C4-2B (cell line): ENCODE results near the gene RNASEH2A.

Experiments
- CTCF ChIP-seq: fragments of 450-650 bp; conservative IDR thresholded peaks from 2 replicates; pipeline ENCODE4 v1.5.1; 2017; ENCODE audit warnings: mild to moderate bottlenecking
- ZFX ChIP-seq: fragments of 450-650 bp; IDR thresholded peaks from 2 replicates; pipeline ENCODE4 v1.6.1; 2017

- no peak for TF ChIP-seq CTCF
- no peak for TF ChIP-seq ZFX
Observed at GRCh38 chr19:12794196-12794941, 12.0 kb upstream of the RNASEH2A start.
